SHP77 treated with DMSO at 0.1 percent for 48 hours (cell line): ENCODE results near the gene TRAPPC2L.
A peak's percentile ranks its signal among the peaks of the same experiment; 100 is the strongest.

ENCODE experiments used
- DNase-seq: peaks from one replicate; lab custom pipeline; 2025; lab: John Stamatoyannopoulos, UW

TRAPPC2L gene

GRCh38 chr16:88856828-88857727 is at the start of gene TRAPPC2L, which contains the start of gene GALNS:
Gene TRAPPC2L (plus strand): TSS chr16:88857127. CDS start chr16:88857151, 24 bp downstream.
Gene GALNS (minus strand): TSS chr16:88856947. CDS start chr16:88856877, 70 bp downstream.
- peak; percentile 83 for DNase-seq

GRCh38 chr16:88807142-88807625 is 49.7 kb upstream of the TRAPPC2L start:
- DNase-seq, result no peak

- no peak for DNase-seq
These were observed 49.1 kb upstream of the TRAPPC2L start for GRCh38 chr16:88807626-88808453.

- no peak for DNase-seq
These were observed 47.8 kb upstream of the TRAPPC2L start for GRCh38 chr16:88809068-88809675.

- DNase-seq, result no peak
These were observed 47.2 kb upstream of the TRAPPC2L start for GRCh38 chr16:88809676-88810165.

- no peak for DNase-seq
These were observed 46.6 kb upstream of the TRAPPC2L start for GRCh38 chr16:88810166-88810911.

- DNase-seq, result peak; percentile 35
These were observed 45.8 kb upstream of the TRAPPC2L start for GRCh38 chr16:88810912-88811768.

- peak; percentile 88 for DNase-seq
These were observed 45.0 kb upstream of the TRAPPC2L start, which contains the start of gene APRT for GRCh38 chr16:88811769-88812512. Gene APRT (minus strand): TSS chr16:88811928. CDS start chr16:88811899, 29 bp downstream.

GRCh38 chr16:88812513-88813268 is 44.2 kb upstream of the TRAPPC2L start:
- DNase-seq, result peak; percentile 39

GRCh38 chr16:88813269-88814143 is 43.4 kb upstream of the TRAPPC2L start:
- DNase-seq, result no peak

GRCh38 chr16:88814144-88814502 is 42.8 kb upstream of the TRAPPC2L start:
- no peak for DNase-seq

GRCh38 chr16:88815227-88815626 is 41.7 kb upstream of the TRAPPC2L start:
- DNase-seq, result no peak

GRCh38 chr16:88815901-88816589 is 40.9 kb upstream of the TRAPPC2L start:
- DNase-seq, result peak; percentile 63

GRCh38 chr16:88816736-88817535 is 40.0 kb upstream of the TRAPPC2L start:
- no peak for DNase-seq

GRCh38 chr16:88817785-88818574 is 38.9 kb upstream of the TRAPPC2L start:
- DNase-seq, result no peak

GRCh38 chr16:88818575-88818874 is 38.4 kb upstream of the TRAPPC2L start:
- no peak for DNase-seq
